Neutrophil (primary cell): ENCODE measurements around the gene STAT4.

Experiments used
- H3K27ac ChIP-seq: fragments of 200-600 bp; sonication (generic); 2 replicates; pipeline ENCODE4 v1.5.1; 2016; ENCODE audit warnings: mild to moderate bottlenecking, moderate library complexity
- H3K27me3 ChIP-seq: fragments of 200-600 bp; sonication (generic); 2 replicates; pipeline ENCODE4 v1.6.0; 2016; ENCODE audit warnings: mild to moderate bottlenecking
- H3K36me3 ChIP-seq: fragments of 200-600 bp; sonication (generic); 2 replicates; pipeline ENCODE4 v1.5.1; 2017
- H3K4me1 ChIP-seq, 2 experiments: fragments of 200-600 bp in 1 of 2; sonication (generic) in 1 of 2; 1 replicate in 1 of 2; 2 replicates in 1 of 2; pipeline versions ENCODE4 v1.5.1 to v1.6.1; 2013 to 2016; ENCODE audit warnings: low read depth in 1 of 2, low read length in 1 of 2, mild to moderate bottlenecking in 1 of 2, moderate library complexity in 1 of 2; ENCODE audit not compliant: control insufficient read depth in 1 of 2, insufficient read depth in 1 of 2
- H3K4me3 ChIP-seq, 2 experiments: fragments of 200-600 bp in 1 of 2; sonication (generic) in 1 of 2; 1 replicate in 1 of 2; 2 replicates in 1 of 2; pipeline ENCODE4 v1.5.1; 2013 to 2016; ENCODE audit warnings: low read depth in 1 of 2, low read length in 1 of 2, mild to moderate bottlenecking in 1 of 2, moderate library complexity in 1 of 2
- H3K9me3 ChIP-seq: fragments of 200-600 bp; sonication (generic); 2 replicates; pipeline ENCODE4 v1.5.1; 2016
- TF ChIP-seq, protein P1 (sequence below): fragments of 200-600 bp; sonication (generic); IDR thresholded peaks from 2 replicates; pipeline ENCODE4 v1.5.1; 2016; ENCODE audit warnings: antibody characterized with exemption

The STAT4 gene

GRCh38 chr2:191038241-191038725 lies 112.5 kb downstream of the STAT4 start:
- TF ChIP-seq, protein P1, sequence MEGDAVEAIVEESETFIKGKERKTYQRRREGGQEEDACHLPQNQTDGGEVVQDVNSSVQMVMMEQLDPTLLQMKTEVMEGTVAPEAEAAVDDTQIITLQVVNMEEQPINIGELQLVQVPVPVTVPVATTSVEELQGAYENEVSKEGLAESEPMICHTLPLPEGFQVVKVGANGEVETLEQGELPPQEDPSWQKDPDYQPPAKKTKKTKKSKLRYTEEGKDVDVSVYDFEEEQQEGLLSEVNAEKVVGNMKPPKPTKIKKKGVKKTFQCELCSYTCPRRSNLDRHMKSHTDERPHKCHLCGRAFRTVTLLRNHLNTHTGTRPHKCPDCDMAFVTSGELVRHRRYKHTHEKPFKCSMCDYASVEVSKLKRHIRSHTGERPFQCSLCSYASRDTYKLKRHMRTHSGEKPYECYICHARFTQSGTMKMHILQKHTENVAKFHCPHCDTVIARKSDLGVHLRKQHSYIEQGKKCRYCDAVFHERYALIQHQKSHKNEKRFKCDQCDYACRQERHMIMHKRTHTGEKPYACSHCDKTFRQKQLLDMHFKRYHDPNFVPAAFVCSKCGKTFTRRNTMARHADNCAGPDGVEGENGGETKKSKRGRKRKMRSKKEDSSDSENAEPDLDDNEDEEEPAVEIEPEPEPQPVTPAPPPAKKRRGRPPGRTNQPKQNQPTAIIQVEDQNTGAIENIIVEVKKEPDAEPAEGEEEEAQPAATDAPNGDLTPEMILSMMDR, result no peak
- no peaks in the 10 kb centered on the region for H3K36me3 ChIP-seq
- no peak overlapping the region for H3K4me3 ChIP-seq
- peak overlapping the region; percentile 43 for H3K27ac ChIP-seq
- peaks cover 10 to 13% of the 10 kb centered on the region in 2 experiments for H3K4me1 ChIP-seq
- H3K9me3 ChIP-seq, result no peaks in the 10 kb centered on the region
- no peaks in the 10 kb centered on the region for H3K27me3 ChIP-seq

DNA sequence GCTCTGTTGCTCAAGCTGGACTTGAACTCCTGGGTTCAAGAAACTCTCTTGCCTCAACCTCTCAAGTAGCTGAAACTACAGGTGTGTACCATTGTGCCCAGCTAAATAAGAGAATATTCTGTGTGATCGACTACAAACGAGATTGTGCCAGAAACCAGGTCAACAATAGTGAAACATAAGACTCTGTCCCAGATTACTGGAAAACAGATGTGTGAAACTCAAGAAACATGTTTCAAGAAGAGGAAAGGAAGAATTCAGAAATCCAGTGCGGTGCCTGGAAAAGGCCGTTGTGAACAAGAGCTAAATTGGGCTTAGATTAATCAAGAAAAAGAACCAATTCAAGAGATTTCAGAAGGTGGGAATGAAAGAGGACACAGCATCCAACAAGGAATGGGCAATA lies 113.4 kb downstream of the STAT4 start:
- Histone ChIP-seq H3K27me3 (no peaks in the 10 kb centered on the region), H3K4me1 (peaks cover 10 to 19% of the 10 kb centered on the region in 2 experiments), H3K36me3 (no peaks in the 10 kb centered on the region), H3K4me3 (no peak overlapping the region), H3K27ac (no peak overlapping the region), H3K9me3 (no peaks in the 10 kb centered on the region)
- TF ChIP-seq, protein P1, result no peak

- H3K36me3 ChIP-seq, result no peaks in the 10 kb centered on the region
- TF ChIP-seq, protein P1, result no peak
Observed at GRCh38 chr2:191036363-191036762, 114.4 kb downstream of the STAT4 start.

GRCh38 chr2:191032588-191033429 lies 118.0 kb downstream of the STAT4 start:
- Histone ChIP-seq H3K36me3 (no peaks in the 10 kb centered on the region), H3K4me1 (peaks cover 8 to 14% of the 10 kb centered on the region in 2 experiments), H3K9me3 (no peaks in the 10 kb centered on the region), H3K27me3 (no peaks in the 10 kb centered on the region), H3K27ac (no peak overlapping the region), H3K4me3 (no peak overlapping the region)
- TF ChIP-seq, protein P1, result no peak

More at GRCh38 chr2:191036363-191036762, 114.4 kb downstream of the STAT4 start:
- peaks cover 10 to 19% of the 10 kb centered on the region in 2 experiments for H3K4me1 ChIP-seq
- H3K27ac ChIP-seq, result no peak overlapping the region
- H3K9me3 ChIP-seq, result no peaks in the 10 kb centered on the region
- no peaks in the 10 kb centered on the region for H3K27me3 ChIP-seq
- no peak overlapping the region for H3K4me3 ChIP-seq

DNA sequence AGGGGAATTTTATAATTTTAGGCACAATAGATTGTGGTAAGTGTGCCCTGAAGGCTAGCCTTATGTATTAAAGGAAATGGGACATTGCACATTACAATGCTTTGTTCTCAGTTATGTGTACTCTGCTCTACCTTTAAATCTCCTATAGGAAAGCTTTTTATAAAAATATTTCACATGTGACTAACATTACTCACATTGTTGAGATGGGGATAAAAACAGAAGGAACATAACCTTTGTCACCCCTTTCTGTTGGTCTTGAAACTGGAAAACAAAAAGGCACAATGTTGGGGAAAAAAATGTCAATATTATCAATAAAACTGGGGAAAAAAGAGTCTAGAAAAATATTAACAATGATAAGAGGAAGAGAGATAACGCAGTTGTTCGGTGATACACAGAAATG lies 119.5 kb downstream of the STAT4 start:
- no peaks in the 10 kb centered on the region for H3K27me3 ChIP-seq
- H3K27ac ChIP-seq, result no peak overlapping the region
- H3K4me1 ChIP-seq, result peaks cover 8 to 14% of the 10 kb centered on the region in 2 experiments
- H3K4me3 ChIP-seq, result no peak overlapping the region
- no peaks in the 10 kb centered on the region for H3K36me3 ChIP-seq
- H3K9me3 ChIP-seq, result no peaks in the 10 kb centered on the region
- TF ChIP-seq, protein P1, result no peak
